KOPT-K1 (cell line): ENCODE results near the gene ANKRD13C.

Source experiments
- H3K27ac ChIP-seq: fragments of 200-600 bp; sonication (generic); 2 replicates; pipeline ENCODE4 v1.5.1; 2016; ENCODE audit warnings: antibody characterized with exemption, mild to moderate bottlenecking, low read depth, low read length; ENCODE audit not compliant: poor library complexity, severe bottlenecking
- H3K36me3 ChIP-seq: fragments of 200-600 bp; sonication (generic); 2 replicates; pipeline ENCODE4 v1.5.1; 2017; ENCODE audit warnings: antibody characterized with exemption, mild to moderate bottlenecking, low read length, moderate library complexity; ENCODE audit not compliant: insufficient read depth
- H3K9me3 ChIP-seq: fragments of 200-600 bp; sonication (generic); 2 replicates; pipeline ENCODE4 v1.5.1; 2017; ENCODE audit warnings: antibody characterized with exemption, low read length, mild to moderate bottlenecking; ENCODE audit not compliant: insufficient read depth, poor library complexity, severe bottlenecking

Gene ANKRD13C

DNA sequence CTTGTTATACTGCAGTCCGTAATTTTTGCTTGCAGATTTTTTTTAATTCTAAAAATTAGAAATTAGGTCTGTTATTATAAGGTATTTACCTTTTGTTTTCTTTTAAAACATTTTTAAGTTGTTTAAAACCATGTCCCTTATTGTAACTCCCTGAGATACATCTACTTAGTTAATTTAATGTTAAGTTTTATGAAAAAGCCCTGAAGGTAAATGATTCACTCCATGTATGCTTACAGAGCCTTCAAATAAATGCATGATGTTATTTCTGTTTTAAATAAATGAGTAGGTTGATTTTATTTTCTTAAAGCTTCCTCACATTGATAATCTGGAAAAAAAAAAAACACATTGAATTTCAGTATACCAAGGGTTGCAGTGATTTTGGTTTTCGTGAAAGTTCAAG lies 125.9 kb downstream of the ANKRD13C start:
- peaks cover 98% of the 10 kb centered on the region for H3K36me3 ChIP-seq
- H3K9me3 ChIP-seq: no peaks in the 10 kb centered on the region
- H3K27ac ChIP-seq: no peak overlapping the region

DNA sequence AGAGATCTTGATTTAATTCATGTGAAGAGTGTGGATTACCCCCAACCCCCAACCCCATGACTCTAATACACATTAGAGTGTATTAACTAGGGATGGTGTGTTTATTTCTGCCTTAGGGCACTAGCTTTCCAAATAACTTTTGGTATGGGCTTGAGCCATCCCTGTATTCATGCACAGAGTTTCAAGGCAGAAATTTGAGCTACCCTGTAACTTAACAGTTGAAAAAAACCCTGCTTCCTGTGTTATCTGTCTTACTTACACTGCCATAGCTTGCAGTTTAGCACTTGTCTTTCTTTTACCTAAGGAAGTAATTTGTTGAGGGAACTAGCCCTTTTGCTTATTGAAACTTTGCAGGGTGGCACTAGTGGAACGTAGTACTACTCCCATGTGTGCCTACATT lies 127.1 kb downstream of the ANKRD13C start:
- Histone ChIP-seq H3K36me3 (peaks cover 97% of the 10 kb centered on the region), H3K9me3 (no peaks in the 10 kb centered on the region), H3K27ac (no peak overlapping the region)

DNA sequence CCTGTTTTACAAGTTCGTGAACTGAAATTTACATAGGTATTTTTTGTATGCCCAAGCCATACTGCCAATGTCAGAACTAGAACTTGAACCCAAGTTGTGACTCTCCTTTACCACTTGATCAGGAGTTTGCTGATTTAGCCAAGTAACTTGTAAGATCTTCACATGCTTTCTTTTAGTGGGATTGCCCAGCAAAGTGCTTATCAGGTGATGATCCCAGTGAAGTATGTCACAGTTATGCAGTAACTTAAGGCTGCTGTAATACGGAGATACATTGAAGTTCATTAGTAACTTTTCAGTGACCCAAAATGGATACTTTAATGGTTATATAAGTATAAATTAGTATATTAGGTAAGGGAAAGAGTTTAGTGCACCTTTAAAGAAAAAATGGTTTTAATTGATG lies 129.6 kb downstream of the ANKRD13C start:
- Histone ChIP-seq H3K9me3 (no peaks in the 10 kb centered on the region), H3K36me3 (peaks cover 72% of the 10 kb centered on the region), H3K27ac (no peak overlapping the region)

GRCh38 chr1:70222716-70223235 lies 131.7 kb downstream of the ANKRD13C start:
- peak overlapping the region; percentile 97 for H3K27ac ChIP-seq
- H3K36me3 ChIP-seq: peaks cover 50% of the 10 kb centered on the region
- no peaks in the 10 kb centered on the region for H3K9me3 ChIP-seq

- Histone ChIP-seq H3K36me3 (peaks cover 49% of the 10 kb centered on the region), H3K27ac (peak within 1 kb of the TSS; percentile 97), H3K9me3 (no peaks in the 10 kb centered on the region)
Observed at GRCh38 chr1:70221238-70222121, 133.0 kb downstream of the ANKRD13C start, which contains the start of gene SRSF11. TSS of gene SRSF11 (plus strand) at chr1:70221380. CDS start at chr1:70221637, 257 bp downstream.

GRCh38 chr1:70220517-70221237 lies 133.8 kb downstream of the ANKRD13C start:
- Histone ChIP-seq H3K36me3 (peaks cover 50% of the 10 kb centered on the region), H3K27ac (peak overlapping the region; percentile 97), H3K9me3 (no peaks in the 10 kb centered on the region)

GRCh38 chr1:70220015-70220414 lies 134.5 kb downstream of the ANKRD13C start:
- H3K27ac ChIP-seq: no peak overlapping the region
- peaks cover 50% of the 10 kb centered on the region for H3K36me3 ChIP-seq
- no peaks in the 10 kb centered on the region for H3K9me3 ChIP-seq

- Histone ChIP-seq H3K36me3 (peaks cover 55% of the 10 kb centered on the region), H3K27ac (no peak overlapping the region), H3K9me3 (no peaks in the 10 kb centered on the region)
Observed at GRCh38 chr1:70211541-70211940, 143.0 kb downstream of the ANKRD13C start.

DNA sequence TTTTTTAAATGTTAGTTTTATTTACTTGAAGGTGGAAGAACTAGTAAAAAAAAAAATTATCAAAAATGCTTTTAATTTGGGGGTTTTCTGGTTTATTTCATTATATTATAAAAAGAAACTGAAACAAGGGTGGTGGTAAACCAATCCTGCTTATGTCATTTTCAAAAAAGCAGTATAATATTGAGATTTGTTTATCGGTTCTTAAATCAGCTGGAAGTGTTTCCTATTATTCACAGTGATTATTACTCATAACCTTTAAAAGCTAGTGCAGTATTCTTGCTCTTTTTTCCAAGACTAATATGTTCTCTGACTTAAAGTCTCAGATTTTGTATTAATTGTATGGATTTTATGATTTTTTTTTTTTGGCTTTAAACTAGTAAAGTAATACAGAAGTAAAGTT lies 143.7 kb downstream of the ANKRD13C start:
- no peak overlapping the region for H3K27ac ChIP-seq
- peaks cover 48% of the 10 kb centered on the region for H3K36me3 ChIP-seq
- H3K9me3 ChIP-seq: no peaks in the 10 kb centered on the region
